ENCODE data around the gene HAPLN2.
"Not testable (repeated sequence)": the region's sequence is repeated elsewhere in the genome, so short reads cannot be mapped to it uniquely, and the experiment has no call there.

HAPLN2 gene

GRCh38 chr1:156622581-156623297, 3.5 kb downstream of the HAPLN2 start:
- DNase-seq (ENCODE audit: low spot score) = no peak

DNA sequence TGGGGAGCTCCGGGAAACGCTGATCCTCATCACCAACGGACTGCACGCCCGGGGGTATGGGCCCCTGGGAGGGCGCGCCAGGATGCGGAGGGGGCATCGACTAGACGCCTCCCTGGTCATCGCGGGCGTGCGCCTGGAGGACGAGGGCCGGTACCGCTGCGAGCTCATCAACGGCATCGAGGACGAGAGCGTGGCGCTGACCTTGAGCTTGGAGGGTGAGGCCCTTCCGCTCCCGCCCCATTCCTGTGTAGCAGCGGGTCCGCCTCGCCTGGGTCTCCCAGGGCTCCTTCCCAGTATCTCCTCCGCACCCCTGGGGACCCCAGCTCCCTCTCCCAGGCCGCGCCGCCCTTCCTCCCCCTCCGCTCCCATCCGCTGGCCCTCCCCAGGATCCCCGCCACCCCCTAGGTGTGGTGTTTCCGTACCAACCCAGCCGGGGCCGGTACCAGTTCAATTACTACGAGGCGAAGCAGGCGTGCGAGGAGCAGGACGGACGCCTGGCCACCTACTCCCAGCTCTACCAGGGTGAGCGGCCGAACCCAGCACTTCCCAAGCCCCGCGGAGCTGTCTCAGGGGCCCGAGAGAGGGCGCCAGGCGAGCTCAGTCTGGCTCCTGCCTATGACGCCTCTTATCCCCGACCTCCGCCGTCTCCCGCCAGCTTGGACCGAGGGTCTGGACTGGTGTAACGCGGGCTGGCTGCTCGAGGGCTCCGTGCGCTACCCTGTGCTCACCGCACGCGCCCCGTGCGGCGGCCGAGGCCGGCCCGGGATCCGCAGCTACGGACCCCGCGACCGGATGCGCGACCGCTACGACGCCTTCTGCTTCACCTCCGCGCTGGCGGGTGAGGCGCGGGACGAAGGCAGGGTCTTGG, 5.0 kb downstream of the HAPLN2 start:
- DNase-seq (ENCODE audit: low spot score) = no peak

DNA sequence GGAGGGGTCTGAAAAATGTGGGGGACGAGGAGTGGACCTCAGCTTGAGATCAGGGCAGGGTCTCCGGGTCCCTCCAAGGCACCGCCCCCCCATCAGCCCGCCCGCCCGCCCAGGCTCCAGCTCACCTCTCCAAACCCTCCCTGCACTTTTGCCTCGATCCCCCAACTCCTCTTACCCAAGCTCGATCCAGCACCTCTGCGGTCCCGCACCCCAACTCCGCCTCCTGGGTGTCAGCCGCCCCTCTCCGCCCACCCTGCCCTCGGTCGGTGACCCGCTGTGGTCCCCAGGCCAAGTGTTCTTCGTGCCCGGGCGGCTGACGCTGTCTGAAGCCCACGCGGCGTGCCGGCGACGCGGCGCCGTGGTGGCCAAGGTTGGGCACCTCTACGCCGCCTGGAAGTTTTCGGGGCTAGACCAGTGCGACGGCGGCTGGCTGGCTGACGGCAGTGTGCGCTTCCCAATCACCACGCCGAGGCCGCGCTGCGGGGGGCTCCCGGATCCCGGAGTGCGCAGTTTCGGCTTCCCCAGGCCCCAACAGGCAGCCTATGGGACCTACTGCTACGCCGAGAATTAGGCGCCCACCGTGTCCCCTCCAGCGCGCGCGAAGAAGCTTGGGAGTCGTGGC, 5.7 kb downstream of the HAPLN2 start:
- no peak for DNase-seq (ENCODE audit: low spot score)

DNA sequence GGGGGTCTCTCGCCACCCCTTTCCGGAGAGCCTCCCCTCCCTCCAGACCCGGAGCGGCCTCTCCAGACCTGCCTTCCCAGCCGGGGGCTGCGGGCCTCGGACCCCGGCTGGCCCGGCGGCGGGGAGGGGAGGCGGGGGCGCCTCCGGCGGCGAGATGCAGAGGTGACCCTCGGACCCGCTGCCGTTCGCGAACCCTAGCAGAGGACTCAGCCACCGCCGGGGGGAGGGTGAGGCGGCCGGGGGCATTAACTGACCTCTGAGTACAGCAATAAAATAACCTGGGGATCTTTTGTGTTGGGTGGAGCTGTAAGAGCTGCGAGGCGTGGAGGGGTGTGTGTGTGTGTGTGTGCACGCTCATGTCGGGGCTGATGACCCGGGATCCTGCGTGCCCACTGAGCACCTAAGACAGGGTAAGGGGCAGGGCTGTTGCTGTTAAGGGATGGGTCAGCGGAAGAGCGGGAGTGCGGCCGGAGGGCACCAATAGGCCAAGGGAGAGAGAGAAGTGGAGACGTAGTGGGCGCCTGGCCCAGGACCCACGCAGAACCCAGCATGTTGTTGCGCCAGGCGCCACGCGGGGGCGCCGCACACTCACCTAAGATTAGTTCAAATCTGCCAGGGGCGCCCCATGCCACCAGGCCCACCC, 6.3 kb downstream of the HAPLN2 start:
- DNase-seq (ENCODE audit: low spot score) = no peak

DNA sequence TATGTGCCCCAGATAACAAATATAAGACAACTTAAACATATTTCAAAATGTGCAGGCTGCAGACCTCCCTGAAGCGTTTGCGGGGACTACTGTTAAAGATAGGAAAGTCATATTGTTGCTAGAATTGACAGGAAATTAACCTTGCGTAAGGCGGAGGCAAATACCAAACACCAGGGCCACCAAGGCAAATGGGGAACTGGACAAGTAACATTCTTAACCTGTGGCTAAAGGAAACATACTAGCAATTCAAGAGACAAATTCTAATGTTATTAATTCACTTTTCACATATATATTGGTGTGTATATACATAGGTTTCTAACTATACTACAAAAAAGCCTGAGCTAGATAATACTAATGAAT, 6.8 kb downstream of the HAPLN2 start:
- DNase-seq (ENCODE audit: low spot score) = no peak

GRCh38 chr1:156627313-156627880, 8.2 kb downstream of the HAPLN2 start:
- no peak for DNase-seq (ENCODE audit: low spot score)

DNA sequence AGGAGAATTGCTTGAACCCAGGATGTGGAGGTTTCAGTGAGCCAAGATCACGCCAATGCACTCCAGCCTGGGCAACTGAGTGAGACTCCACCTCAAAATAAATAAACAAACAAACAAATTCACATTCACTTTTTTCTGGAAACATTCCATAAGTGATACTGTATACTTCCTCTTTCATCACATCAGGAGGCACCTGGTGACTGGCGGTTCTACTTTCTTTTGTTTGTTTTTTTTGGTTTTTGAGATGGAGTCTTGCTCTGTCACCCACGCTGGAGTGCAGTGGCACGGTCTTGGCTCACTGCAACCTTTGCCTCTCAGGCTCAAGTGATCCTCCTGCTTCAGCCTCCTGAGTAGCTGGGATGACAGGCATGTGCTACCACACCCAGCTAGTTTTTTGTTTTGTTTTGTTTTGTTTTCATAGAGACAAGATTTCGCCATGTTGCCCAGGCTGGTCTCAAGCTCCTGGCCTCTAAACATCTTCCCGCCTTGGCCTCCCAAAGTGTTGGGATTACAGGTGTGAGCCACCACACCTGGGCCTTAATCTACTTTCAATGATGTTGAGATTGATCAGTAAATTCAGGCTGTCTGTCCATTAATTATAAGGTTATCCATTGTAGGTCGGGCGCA, 10.7 kb downstream of the HAPLN2 start:
- no peak for DNase-seq (ENCODE audit: low spot score)

GRCh38 chr1:156631152-156631551, 11.9 kb downstream of the HAPLN2 start:
- DNase-seq (ENCODE audit: low spot score) = not testable (repeated sequence)

DNA sequence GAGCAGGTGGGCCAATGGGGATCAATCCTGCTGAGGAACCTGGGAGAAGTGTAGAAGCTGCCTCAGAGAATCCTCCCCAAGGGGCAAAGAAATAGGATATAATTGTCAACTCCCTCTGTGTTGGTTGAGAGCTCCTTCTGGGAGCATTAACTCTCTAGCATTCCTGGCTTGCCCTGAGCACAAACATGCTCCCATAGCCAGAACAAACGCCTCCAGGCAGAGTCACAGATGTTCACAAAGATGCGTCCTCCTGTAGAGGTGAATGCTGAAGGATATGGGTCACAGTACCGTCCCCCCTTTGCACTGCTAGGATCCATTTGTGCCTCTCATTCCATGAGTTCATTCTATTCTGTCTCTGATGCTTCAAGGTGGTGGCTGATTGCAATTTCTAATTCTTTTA, 13.1 kb downstream of the HAPLN2 start:
- no peak for DNase-seq (ENCODE audit: low spot score)

DNA sequence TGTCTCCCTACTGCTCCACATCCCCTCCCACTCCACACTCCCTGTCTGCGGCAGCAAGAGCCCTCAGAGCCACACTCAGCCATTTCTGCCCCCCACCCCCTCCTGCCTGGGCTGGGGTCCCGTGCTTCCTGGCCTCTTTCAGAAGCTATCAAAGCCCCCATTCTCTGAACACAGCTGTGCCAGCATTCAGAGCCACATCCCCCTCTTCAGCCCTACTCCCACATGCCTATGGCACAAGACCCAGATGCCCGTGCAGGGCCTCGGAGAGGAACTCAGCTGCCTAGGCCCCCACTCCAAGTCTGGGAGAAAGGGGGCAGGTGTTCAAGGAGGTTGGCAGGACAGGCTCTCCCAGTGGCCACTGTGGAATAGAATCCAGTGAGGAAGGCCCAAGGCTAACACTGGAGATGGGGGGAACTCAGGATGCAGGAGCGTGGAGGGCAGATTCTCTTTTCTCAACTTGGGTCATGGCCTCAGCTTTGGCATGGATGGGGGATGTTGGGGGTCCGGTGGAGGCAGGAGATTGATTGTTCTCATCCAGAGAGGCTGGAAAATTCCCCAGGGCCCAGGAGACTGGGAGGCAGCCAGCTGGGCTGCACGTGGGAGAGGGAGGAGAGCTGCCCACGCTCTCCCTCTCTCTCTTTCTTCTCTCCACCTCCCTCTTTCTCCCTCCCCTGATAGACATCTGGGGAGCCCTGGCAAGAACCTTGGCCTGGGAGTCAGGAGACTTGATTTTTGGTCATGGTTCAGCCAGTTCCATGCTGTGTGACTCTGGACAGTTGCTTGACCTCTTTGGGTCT, 19.2 kb downstream of the HAPLN2 start:
- no peak for DNase-seq (ENCODE audit: low spot score)

DNA sequence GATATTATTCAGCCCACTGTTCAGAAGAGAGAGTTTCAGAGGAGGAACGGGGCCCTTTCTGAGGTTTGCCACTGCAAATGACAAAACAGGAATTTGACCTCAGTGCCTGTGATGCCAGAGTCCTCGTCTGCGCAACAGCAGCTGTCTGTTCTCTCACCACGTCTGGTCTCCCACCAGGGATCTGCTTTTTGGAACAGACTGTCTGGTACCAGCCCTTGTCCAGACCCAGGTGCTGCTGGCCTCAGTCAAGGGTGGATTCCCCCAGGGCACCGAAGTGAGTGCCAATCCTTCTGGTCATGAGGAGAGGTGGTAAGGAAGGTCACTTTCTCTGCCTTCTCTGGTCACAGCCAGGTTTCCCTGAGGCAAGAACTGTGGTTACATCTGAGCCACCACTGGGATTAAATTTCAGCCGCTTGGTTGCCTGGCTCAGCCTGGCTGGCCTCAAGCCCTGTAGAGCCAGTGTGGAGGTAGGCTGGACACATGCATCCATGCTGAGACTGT, 20.4 kb downstream of the HAPLN2 start:
- no peak for DNase-seq (ENCODE audit: low spot score)

DNA sequence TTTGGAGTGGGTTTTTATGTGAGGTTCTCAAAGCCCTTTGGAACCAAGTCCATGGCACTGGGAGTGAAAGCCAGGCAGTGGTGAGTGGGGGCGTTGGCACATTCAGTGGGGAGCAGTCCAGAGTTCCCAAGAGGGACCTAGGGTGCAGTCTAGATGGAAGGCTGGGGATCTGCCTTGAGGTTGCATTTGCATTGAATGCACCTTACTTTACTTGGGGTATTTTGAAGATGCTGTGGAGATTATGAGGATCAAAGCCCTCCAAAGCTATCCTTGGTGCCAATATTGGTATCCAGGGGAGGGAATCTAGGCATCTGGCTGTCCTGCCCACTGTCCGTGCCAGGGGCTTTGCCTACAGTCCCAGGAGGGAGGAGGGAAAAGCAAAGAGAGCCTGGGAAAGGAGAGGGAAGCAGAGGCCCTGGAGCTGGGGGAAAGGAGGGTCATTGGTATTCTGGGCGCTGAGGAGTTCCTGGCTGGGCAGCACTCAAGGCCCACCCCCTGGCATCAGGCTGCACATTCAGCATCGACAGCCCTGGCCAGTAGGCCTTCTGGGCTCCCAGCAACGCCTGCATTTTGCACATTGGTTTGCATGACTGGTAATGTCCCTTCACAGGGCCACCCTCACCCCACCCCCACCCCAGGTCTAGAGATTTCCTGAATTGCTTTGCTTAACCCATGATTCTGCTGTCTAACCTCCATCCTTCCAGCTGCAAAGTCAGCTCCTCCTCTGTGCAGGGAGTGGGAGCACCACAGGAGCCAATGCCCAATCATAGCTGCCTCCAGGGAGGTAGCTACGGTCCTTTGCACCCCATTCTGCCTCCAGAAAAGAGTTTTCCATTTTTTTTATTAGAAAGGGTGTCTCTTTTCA, 21.9 kb downstream of the HAPLN2 start:
- peak; percentile 81 for DNase-seq (ENCODE audit: low spot score)

GRCh38 chr1:156641761-156642264, 22.6 kb downstream of the HAPLN2 start, which contains the start of gene BCAN:
Gene BCAN (plus strand): TSS chr1:156642117. CDS start chr1:156646055, 3,938 bp downstream.
- peak; percentile 69 for DNase-seq (ENCODE audit: low spot score)

- DNase-seq (ENCODE audit: low spot score) = no peak
Observed at GRCh38 chr1:156642265-156643048, 23.2 kb downstream of the HAPLN2 start.

GRCh38 chr1:156643049-156643777, 24.0 kb downstream of the HAPLN2 start:
- DNase-seq (ENCODE audit: low spot score) = no peak

DNA sequence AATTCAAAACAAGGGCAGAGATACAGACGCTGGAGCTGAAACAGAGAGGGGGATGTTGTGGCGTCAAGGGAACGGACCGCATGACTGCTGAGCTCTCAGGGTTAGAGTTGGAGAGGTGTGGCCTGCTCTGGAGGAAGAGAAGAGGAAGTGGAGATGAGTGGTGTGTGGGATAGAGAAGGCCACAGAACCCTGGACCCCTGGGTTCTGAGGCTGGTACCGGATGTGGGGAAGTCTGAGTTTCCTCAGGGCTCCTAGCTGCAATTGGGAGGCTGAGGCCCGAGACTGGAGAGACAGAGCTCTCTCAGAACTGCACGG, 24.5 kb downstream of the HAPLN2 start:
- DNase-seq (ENCODE audit: low spot score) = no peak

- DNase-seq (ENCODE audit: low spot score) = no peak
Observed at GRCh38 chr1:156644146-156644545, 24.9 kb downstream of the HAPLN2 start.

DNA sequence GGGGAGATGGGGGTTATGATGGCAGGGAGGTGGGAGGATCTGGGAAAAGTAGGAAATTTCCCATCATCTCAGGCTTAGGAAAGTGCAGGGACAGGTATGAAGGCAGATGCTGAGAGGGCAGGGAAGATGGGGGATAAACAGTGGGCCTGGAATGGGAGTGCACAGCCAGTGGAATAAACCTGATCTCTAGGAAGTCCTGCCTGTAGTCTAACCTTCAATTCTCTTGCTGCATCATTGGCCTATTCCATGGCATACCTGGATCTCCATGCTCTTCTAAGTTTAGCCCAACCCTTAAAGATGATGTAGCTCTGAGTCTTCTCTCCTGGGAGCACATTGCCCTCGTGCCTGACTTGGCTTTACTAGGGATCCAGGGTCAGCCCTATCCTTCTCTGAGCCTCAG, 25.4 kb downstream of the HAPLN2 start:
- DNase-seq (ENCODE audit: low spot score) = no peak

All from putamen (tissue), 1 donor.